Caki2 (cell line): Measurements from ENCODE around the gene H6PD. TPM values are rescaled to one million over a fixed set of nuclear protein-coding genes. Genes with fewer than 3 reads are reported as not detected.

ENCODE experiments used
- DNase-seq: peaks from one replicate; pipeline ENCODE4 v3.0.0-alpha.2; 2015; ENCODE audit warnings: low read depth
- in situ Hi-C: cut with HindIII; loops from 2 replicates; pipeline ENCODE4 v1.10.0; 2016; ENCODE audit warnings: low sequenced_read_pairs, low pct_unique_long_range_greater_than_20kb, mixed read lengths
- total RNA-seq: library from RNA; depleted of rRNA; stranded (reverse); fragments of >200 nt; shearing (Covaris generic); gene quantifications from 2 replicates; pipeline ENCODE4 v1.2.3, GENCODE V29; 2014; ENCODE audit warnings: low replicate concordance; rRNA removed

H6PD gene
- total RNA-seq = 18.5 and 22.2 TPM in 2 replicates

- peak; percentile 82 for DNase-seq
- in situ Hi-C loops = no loop called here
Observed at GRCh38 chr1:9234223-9235095, at the start of gene H6PD. H6PD (plus strand) TSS chr1:9234774; CDS start chr1:9244935, 10,161 bp downstream.

GRCh38 chr1:9186082-9186859 lies 48.3 kb upstream of the H6PD start:
- in situ Hi-C loops = no loop called here
- DNase-seq = no peak

DNA sequence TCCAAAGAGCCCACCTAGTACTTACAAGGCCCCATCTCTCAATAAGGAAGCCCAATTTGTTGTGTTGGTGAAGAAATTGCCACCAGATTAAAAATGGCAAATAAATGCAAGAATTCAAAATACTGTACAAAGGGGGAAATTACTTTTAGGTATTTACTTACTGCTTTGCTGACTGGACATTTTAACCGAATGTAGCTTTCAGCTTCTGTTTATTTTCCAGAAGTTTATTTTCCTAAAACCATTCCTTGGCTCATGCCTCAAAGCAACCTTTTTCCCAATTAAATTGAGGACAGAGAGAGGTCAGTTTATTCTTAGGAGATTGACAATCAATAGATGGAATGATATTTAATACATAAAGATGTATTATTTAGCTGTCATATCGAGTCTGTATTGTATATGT lies 47.6 kb upstream of the H6PD start:
- no peak for DNase-seq
- in situ Hi-C loops = no loop called here

DNA sequence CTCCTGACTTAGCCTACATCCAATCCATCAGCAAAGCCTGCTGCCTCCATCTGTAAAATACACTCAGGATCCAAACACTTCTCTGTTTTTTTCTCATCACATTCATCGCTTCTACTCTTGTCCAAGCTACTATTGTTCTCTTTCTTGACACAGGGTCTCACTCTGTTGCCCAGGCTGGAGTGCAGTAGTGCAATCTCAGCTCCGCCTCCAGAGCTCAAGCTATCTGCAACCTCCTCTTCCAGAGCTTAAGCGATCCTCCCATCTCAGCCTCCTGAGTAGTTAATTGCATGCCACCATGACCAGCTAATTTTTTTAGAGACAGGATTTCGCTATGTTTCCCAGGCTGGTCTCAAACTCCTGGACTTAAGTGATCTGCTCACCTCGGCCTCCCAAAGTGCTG lies 44.3 kb upstream of the H6PD start:
- DNase-seq = no peak
- in situ Hi-C loops = no loop called here

DNA sequence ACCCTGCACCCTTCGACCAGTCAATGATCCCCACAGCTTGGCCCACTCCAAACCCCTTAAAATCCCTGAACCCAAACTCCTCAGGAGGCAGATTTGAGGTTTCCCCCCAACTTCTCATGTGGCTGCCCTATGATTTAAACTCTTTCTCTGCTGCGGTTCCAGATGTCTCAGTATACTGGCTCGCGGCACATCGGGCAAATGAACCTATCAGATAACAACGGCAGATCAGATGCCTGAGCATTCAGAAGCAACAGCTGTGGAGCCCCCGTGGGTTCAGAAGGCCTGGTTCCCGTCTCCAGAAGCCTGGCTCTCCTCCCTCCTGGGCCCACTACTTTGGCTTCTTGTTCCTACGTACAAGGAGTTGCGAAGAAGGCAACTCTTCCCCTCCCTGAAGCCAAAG lies 43.3 kb upstream of the H6PD start:
- in situ Hi-C loops = no loop called here
- no peak for DNase-seq

- in situ Hi-C loops = no loop called here
- no peak for DNase-seq
Observed at GRCh38 chr1:9192578-9193232, 41.9 kb upstream of the H6PD start.

DNA sequence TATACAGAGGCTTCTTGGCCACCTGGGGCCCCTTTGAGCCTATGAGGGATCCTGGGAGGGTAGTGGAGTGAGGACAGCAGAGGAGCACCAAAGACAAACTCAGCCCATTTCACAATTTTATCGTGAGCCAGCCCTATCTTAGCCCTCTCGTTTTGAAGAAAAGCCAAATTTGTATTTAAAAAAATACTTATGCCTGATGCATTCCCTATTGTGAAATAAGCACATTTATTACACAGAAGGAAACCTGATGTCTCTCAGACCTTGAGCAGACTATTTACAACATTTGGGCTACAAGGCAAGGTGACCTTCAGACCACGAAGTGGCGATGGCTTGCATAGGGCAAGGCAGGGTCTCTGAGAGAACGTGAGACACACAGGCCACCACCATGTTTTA lies 41.3 kb upstream of the H6PD start:
- in situ Hi-C loops = no loop called here
- no peak for DNase-seq

DNA sequence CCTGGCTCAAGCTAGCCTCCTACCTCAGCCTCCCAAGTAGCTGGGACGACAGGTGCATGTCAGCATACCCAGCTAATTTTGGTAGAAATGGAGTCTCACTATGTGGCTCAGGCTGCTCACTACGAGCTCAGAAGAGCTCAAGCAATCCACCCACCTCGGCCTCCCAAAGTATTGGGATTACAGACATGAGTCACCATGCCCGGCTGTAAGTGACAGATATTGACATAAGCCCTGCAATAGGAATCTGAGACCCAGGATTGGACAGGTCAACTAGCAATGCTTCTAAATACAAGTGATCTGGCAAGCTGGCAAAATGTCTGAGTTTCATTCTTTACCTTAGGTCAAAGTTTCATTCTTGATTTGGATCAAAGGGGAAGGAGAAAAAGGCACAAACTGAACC lies 40.5 kb upstream of the H6PD start:
- in situ Hi-C loops = no loop called here
- DNase-seq = no peak

- in situ Hi-C loops = no loop called here
- no peak for DNase-seq
Observed at GRCh38 chr1:9195651-9196050, 38.9 kb upstream of the H6PD start.

DNA sequence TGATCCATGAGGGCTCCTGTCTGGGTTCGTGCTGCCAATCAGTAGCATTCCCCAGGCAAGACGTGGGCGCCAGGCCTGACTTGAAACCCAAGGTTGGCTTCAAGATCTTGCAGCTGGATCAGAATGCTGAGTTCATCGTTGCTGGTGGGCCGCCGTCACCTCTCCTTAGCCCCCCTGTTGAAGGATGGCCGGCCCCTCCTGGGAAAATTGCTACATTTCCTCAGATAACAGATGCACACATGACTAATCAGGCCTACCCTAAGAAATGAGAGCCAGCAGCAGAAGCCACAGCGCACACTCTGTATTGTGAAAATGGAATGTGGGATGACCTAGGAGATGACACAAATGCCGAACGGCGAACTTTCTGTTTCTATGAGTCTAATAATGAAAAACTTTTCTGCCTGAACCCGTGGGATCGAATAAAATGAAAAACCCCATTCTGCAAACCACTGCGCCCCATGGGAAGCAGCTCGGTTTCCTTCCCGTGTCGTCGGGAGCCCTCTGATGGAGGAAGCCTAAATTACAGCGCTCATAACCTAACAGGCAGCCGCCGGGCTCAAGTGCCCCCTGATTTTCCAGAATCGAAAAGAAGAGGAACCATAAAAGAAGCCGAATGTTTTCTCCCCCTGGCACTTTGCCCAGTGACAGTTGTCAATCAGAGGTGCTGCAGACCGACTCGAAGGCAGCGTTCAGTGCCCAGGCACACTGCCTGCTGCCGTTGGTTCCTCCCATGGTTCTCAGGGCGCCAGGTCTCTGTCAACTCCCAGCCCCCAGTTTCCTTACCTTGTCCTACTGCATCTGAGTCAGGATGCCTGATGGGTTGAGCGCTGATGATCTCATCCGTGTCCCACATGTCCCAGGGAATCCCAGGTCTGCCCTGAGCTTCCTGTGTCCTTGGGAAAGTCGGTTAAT lies 38.2 kb upstream of the H6PD start:
- in situ Hi-C loops = no loop called here
- peak; percentile 54 for DNase-seq

- in situ Hi-C loops = no loop called here
- no peak for DNase-seq
Observed at GRCh38 chr1:9197186-9198099, 37.1 kb upstream of the H6PD start.

- DNase-seq = no peak
- in situ Hi-C loops = no loop called here
Observed at GRCh38 chr1:9198538-9199361, 35.8 kb upstream of the H6PD start.

DNA sequence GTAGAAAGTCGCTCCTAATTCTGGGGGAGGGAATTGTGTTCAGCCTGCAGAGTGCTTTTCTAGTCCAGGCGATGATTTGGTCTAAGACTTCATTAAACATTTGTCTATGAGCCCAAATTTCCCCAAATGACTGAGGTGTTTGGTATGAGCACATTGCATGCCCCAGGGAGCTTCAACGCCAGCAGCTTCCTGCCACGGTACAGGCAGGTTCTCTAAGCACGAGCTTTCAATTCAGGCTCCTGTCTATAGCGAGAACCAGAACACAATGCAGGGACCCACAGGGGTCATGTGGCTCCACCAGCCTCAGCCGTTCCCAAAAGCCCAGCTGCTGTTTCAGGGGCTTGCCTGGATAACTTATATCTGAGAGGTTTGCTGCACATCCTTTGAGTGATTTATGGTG lies 34.1 kb upstream of the H6PD start:
- in situ Hi-C loops = no loop called here
- DNase-seq = no peak

- DNase-seq = no peak
- in situ Hi-C loops = no loop called here
Observed at GRCh38 chr1:9201401-9202239, 33.0 kb upstream of the H6PD start.

DNA sequence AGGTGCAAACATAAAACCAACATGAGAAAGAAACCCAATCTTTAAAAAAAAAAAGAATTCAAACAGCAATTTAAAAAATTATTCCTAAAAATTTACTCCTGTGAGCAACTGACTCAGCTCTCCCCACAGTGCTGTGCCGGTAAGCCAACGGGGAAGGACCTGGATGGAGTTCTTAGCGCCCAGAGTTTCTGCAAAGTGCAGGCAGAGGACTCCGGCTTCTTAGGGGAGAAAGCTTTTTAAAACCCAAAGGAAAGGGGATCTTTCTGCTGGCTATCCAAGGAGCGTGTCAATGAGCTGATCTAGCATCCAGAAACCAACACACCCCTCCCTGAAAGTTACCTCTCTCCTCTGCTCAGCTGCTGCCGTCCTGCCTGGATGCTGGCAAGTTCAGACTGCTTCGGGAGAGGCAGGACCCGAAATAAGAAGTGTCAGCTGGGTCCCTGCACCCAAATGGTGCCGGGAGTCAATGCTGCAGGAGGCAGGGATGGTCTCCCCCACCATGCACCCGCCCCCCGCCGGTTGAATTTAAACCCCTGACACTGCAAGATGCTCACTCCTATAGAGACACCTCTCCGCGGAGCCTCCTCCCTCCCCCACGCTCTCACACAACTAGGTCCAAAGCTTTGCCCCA lies 32.2 kb upstream of the H6PD start:
- no peak for DNase-seq
- in situ Hi-C loops = no loop called here
